CD4-positive, alpha-beta T cell treated with Interleukin-12 subunit alpha and Interleukin-12 subunit beta, for 1 hour (primary cell): ENCODE measurements around the gene TMEM91.
A peak's percentile ranks its signal among the peaks of the same experiment; 100 is the strongest.
"Not testable (repeated sequence)": the region's sequence is repeated elsewhere in the genome, so short reads cannot be mapped to it uniquely, and the experiment has no call there.

Experiments used
- DNase-seq: peaks from one replicate; pipeline ENCODE4 v3.0.0-alpha.2; 2020

TMEM91 gene

DNA sequence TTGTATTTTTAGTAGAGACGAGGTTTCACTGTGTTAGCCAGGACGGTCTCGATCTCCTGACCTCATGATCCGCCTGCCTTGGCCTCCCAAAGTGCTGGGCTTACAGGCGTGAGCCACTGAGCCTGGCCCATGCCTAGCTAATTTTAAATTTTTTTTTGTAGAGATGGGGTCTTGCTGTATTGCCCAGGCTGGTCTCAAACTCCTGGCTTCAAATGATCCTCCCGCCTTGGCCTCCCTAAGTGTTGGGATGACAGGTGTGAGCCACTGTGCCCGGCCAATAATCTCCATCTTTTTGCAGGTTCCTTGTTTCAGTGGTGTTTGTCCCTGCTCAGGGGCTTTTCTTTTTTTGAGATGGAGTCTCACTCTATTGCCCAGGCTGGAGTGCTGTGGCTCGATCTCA, 5.2 kb downstream of the TMEM91 start:
- not testable (repeated sequence) for DNase-seq

DNA sequence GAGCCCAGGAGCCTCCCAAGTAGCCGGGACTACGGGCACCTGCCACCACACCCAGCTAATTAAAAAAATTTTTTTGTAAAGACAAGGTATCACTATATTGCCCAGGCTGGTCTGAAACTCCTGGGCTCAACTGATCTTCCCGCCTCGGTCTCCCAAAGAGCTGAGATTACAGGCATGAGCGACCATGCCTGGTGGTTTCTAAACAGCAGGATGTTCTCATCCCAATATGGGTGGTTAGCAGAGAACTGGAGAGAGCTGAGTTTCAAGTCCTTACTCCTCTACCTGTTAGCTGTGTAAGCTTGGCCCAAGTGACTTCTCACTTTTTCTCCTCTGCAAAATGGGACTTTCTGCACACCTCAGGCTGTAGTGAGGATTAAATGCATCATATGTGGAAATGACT, 8.0 kb downstream of the TMEM91 start:
- no peak for DNase-seq

- DNase-seq = no peak
These were observed 10.1 kb downstream of the TMEM91 start for GRCh38 chr19:41386442-41386841.

DNA sequence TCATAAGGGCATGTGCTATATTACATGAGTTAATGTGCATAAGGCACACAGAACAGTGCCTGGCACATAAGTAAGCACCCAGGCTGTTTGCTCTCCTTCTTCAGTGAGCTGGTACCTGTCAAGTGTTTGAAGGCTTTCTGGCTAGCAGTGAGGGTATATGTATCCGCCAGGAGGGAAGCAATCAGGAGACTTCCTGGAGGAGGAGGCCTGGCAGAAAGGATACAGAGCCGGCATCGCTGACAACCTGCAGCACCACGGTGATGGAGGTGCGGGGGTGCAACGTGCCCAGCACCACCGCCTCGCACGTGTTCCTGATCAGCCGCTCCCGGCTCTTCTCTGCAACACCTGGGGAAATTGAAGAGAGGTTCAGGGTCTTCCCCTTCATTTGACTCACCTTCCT, 15.3 kb downstream of the TMEM91 start:
- no peak for DNase-seq

DNA sequence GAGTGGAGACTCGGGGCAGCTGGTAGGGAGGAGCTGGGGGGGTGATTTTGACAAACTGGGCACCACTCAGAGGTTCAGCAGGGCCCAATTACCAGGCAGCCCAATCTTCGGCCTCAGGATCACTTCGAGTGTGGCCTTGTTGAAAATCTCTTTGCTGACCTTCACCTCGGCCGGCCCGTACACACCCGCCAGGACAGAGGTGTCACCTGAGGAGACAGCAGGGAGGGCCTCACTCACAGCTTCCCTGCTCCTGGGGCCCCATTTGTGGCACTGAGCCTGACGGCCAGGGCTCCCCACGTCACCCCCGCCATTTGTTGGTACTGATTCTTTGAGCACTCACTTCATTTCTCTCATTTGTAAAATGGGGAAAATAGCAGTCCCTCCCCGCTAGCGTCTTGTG, 16.4 kb downstream of the TMEM91 start:
- no peak for DNase-seq

DNA sequence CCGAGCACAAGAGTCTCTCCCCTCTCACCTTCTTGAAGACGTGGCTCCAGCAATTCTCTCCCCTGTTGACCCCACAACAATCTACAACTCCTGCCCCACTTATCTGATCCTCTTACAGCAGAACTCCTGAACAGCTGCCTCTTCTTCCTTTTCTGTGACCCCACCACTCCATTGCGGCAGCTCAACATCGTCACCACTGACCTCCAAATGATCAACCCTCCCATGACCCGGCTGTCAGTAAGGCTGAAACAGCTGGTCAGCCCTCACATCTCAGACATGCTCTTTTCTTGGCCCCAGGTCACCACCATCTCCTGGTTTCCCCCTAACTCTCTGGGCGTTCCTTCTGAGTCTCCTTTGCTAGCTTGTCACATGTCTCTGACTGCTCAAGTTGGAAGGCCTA, 19.0 kb downstream of the TMEM91 start:
- DNase-seq = no peak

DNA sequence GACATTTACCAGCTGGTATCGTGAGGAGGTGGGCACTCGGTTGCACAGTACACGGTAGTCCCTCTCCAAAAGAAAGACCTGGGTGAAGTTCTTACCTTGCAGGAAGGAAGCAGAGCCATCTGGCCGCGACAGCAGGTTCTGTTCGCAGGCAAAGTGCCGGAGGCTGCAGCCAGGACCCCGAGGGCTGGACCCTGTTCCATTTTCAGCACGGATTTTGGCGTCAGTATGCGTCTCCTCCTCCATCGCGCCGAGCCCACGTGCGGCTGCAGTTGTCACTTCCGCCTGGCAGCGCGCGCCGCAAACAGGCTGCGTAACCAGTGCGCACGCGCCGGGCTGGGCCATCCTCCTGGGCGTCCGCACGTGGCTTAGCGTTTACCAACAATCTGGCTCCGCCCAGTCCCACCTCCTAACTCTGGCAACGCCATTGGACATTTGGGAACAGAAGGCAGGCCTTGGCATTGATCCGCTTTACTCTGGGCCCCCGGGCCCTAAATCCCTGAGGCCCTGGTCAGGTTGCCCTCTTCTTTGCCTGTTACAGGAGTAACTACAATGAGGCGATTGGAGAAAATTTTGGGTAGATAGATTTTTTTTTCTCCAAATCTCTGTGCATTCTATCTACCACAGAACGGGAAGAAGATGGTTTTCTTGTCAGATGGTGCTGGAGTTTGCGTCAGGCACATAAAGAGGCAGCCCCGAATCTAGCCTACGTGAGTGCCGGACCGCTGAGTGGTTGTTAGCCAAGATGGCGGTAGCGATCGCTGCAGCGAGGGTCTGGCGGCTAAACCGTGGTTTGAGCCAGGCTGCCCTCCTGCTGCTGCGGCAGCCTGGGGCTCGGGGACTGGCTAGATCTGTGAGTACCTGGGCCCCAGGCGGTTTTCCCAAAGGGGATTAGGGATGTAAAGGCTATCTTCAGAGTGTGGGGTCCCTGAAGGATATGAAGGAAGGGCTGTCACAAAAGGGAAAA, 21.0 kb downstream of the TMEM91 start, which contains the start of the genes BCKDHA and EXOSC5:
Gene BCKDHA, plus strand, starts transcription at position 733 of the 964 bp plus-strand sequence. Its CDS starts 10 bp downstream, at position 743.
Gene EXOSC5, minus strand, starts transcription at position 274 of the 964 bp plus-strand sequence. Its CDS starts 31 bp downstream, at position 243.
- peak; percentile 100 for DNase-seq

DNA sequence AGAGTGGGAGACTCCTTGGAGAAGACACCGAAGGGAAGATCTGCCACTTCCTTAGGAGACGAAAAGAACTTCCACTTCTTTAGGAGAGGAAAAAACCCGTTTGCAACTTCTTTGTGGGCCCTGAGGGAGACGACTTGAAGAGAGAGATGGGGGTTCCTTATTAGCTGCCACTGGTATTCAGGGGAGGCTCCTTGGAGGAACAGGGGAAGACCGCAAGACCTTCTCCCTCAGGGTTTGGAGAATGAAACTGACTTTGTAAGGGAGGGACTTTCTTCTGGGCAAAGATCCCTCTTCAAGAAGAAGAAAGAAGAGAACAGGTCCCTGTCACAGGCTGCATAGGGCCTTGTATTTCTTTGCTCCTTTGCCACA, 21.7 kb downstream of the TMEM91 start:
- no peak for DNase-seq

DNA sequence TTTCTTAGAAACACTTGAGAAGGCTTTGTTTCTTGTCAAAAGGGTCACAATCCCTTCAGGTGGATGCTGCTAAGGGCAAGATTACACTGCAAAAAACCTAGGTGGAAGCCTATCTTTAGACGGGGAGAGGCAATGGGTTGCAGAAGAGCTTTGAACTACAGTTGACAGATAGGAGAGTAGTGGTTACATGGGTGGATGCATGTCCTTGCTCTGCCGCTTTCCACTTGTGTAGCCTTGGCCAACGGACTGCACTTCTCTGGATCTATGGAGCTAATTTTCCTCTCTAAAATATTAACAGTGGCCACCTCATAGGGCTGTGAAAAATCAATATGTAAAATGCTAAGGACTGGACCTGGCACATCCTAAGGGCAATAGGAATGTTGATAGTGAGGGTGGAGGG, 22.3 kb downstream of the TMEM91 start:
- no peak for DNase-seq

DNA sequence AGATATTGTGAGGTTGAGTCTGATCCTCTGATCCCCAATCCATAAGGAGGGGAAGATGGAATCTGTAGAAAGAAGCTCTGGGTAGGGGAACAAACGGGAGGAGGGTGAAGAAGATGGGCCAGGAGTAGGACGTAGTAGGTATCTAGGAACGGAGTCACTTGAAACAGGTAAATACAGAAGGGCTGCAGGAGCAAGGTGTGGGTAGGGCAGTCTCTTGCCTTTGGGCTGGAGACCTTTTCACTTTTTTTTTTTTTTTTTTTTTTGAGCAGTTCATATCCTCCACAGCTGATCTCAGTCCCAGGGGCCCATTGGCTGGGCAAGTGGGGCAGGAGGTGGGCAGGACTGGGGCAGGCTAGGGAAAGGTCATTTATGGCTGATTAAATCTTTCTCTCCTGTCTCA, 22.8 kb downstream of the TMEM91 start:
- DNase-seq = no peak

GRCh38 chr19:41399525-41399924, 23.2 kb downstream of the TMEM91 start:
- DNase-seq = no peak

DNA sequence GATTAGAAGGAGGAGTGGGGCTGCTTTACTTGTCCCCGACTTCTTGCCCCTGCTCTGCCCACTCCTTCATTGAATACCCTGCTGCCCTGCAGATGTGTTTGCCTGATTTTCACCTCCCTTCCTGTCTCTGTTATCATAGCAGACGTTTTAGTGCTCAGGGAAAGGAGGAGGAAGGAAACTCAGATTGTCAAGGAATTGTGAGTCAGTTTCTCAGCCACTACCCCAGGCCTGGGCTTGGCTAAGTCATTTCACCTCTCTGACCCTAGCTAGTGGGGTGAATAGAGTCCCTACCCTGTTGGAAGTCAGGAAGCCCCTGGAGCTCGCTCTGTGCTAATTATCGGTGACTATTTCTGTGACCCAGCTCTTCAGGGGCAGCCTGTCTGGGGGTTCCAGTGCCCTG, 25.1 kb downstream of the TMEM91 start:
- no peak for DNase-seq

DNA sequence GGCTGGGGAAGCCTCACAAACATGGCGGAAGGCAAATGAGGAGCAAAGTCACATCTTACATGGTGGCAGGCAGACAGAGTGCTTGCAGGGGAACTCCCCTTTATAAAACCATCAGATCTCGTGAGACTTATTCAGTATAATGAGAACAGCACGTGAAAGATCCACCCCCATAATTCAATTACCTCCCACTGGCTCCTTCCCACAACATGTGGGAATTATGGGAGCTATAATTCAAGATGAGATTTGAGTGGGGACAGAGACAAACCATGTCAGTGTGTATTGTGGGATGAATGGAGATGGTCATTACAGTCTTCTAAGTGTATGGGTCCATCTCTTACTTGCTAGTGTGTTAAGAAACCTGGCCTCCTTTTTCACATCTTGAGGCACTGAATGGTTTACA, 25.7 kb downstream of the TMEM91 start:
- DNase-seq = no peak

GRCh38 chr19:41403181-41403970, 27.0 kb downstream of the TMEM91 start:
- DNase-seq = no peak

- no peak for DNase-seq
These were observed 29.4 kb downstream of the TMEM91 start for GRCh38 chr19:41405776-41406175.

- no peak for DNase-seq
These were observed 30.9 kb downstream of the TMEM91 start for GRCh38 chr19:41407271-41407670.

GRCh38 chr19:41408256-41408655, 31.9 kb downstream of the TMEM91 start:
- DNase-seq = no peak

- DNase-seq = not testable (repeated sequence)
These were observed 32.5 kb downstream of the TMEM91 start for GRCh38 chr19:41408846-41409245.

DNA sequence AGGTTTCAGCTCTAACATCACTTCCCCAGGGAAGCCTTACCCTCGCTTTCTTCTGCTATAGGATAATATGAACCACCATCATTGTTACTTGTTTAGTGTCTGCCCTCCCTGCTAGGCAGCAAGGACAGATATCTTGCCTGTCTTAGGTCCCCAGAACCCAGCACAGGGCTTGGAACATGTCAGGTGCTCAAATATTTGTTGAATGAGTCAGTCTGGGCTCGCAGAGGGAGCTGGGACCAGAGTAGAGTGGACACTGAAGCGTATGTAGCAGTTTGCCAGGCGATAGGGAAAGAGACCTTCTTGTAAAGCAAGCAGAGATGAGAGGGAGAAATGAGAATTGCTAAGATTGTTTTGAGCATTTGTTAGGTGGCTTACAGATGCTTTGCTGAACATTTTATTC, 33.0 kb downstream of the TMEM91 start:
- DNase-seq = no peak

GRCh38 chr19:41410336-41411054, 34.2 kb downstream of the TMEM91 start:
- no peak for DNase-seq

GRCh38 chr19:41411100-41411967, 35.0 kb downstream of the TMEM91 start:
- DNase-seq = no peak

DNA sequence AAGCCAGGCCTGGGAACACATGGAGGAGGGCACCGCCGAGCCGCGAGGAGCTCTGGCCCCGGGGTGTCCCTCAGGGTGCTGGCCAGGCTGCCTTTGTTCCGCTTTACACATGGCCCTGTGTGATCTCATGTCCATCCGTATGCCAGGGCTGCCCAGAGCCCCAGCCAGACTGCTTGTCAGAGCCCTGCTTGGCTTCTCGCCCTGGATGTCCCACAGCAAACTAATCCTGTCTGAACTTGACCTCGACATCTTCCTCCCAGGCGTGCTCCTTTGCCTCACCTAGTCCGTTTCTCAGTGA, 35.6 kb downstream of the TMEM91 start:
- DNase-seq = no peak
